Right lobe of liver (tissue), 4 donors: ENCODE measurements around the gene TAS2R41.
"Not testable (repeated sequence)": the region's sequence is repeated elsewhere in the genome, so short reads cannot be mapped to it uniquely, and the experiment has no call there.

Source experiments
- CTCF ChIP-seq, 4 donors: fragments of 200-600 bp in 3 of 4; fragments of 450-650 bp in 1 of 4; IDR thresholded peaks; one replicate each; pipeline versions ENCODE4 v1.5.1 to v1.8.0; 2016 to 2022; ENCODE audit warnings: antibody characterized with exemption in 4 of 4, mild to moderate bottlenecking in 2 of 4
- POLR2A ChIP-seq: fragments of 450-650 bp; IDR thresholded peaks from one replicate; pipeline ENCODE4 v1.6.1; 2017; ENCODE audit warnings: antibody characterized with exemption, mild to moderate bottlenecking
- donor health status: DM: no; HTN: no; CAD: no.
- donor health status: DM: no; HTN: no; CAD: no.
- donor health status: DM: no; HTN: yes; CAD: no.

GRCh38 chr7:143486266-143486665 lies 8.6 kb downstream of the TAS2R41 start:
- TF ChIP-seq CTCF (IDR thresholded peaks at IDR 0.05); POLR2A: not testable (repeated sequence)
